WTC11 (cell line): ENCODE measurements around the gene TNNI3K. TPM values are rescaled to one million over a fixed set of nuclear protein-coding genes. Genes with fewer than 3 reads are reported as not detected.

Experiments
- ATAC-seq: fragments of 200-7000 bp; cut with Tn5 transposase; 2 replicates; pipeline ENCODE4 v1.10.0; 2021; ENCODE audit warnings: mild to moderate bottlenecking, moderate library complexity
- CTCF ChIA-PET: fragments of 300-600 bp; sonication (Branson Sonifier 250); formaldehyde crosslinking; loops from one replicate; lab custom pipeline; 2021; ENCODE audit warnings: antibody characterized with exemption; lab: Charles Lee
- POLR2A ChIA-PET: fragments of 350-600 bp; sonication (Branson Sonifier 250); formaldehyde crosslinking; loops from one replicate; lab custom pipeline; 2021; ENCODE audit warnings: antibody characterized with exemption; lab: Charles Lee
- DNase-seq: peaks from one replicate; pipeline ENCODE4 v3.0.0; 2021; ENCODE audit warnings: low spot score
- H3K27ac Mint-ChIP-seq: 2 replicates; pipeline ENCODE4 v1.8.0; 2021; ENCODE audit warnings: mixed read lengths
- H3K27me3 Mint-ChIP-seq: 2 replicates; pipeline ENCODE4 v1.8.0; 2021; ENCODE audit warnings: low read depth, mild to moderate bottlenecking, moderate library complexity, mixed read lengths
- H3K36me3 Mint-ChIP-seq: 2 replicates; pipeline ENCODE4 v1.8.0; 2021; ENCODE audit warnings: mixed read lengths
- H3K4me1 Mint-ChIP-seq: 2 replicates; pipeline ENCODE4 v1.8.0; 2022; ENCODE audit warnings: mixed read lengths
- H3K4me3 Mint-ChIP-seq: 2 replicates; pipeline ENCODE4 v1.8.0; 2021; ENCODE audit warnings: mild to moderate bottlenecking, moderate library complexity, mixed read lengths
- H3K9me3 Mint-ChIP-seq: 2 replicates; pipeline ENCODE4 v1.8.0; 2021; ENCODE audit warnings: mixed read lengths
- AFF4 ChIP-seq: sonication (generic); formaldehyde crosslinking; IDR thresholded peaks from 2 replicates; pipeline ENCODE4 v1.8.1; 2023; ENCODE audit warnings: mild to moderate bottlenecking, missing genetic modification reagents, borderline replicate concordance
- ARID4B ChIP-seq: sonication (generic); formaldehyde crosslinking; IDR thresholded peaks from 2 replicates; pipeline ENCODE4 v1.8.0; 2023; ENCODE audit warnings: missing genetic modification reagents, mild to moderate bottlenecking, borderline replicate concordance
- CBFB ChIP-seq: sonication (generic); formaldehyde crosslinking; IDR thresholded peaks from 2 replicates; pipeline ENCODE4 v1.8.1; 2022; ENCODE audit warnings: mild to moderate bottlenecking, low read depth, missing genetic modification reagents
- CREB1 ChIP-seq: sonication (generic); formaldehyde crosslinking; IDR thresholded peaks from 2 replicates; pipeline ENCODE4 v1.8.0; 2023; ENCODE audit warnings: mild to moderate bottlenecking, missing genetic modification reagents
- CTCF ChIP-seq: fragments of 200-600 bp; IDR thresholded peaks from 2 replicates; pipeline ENCODE4 v1.8.0; 2022; ENCODE audit warnings: antibody characterized with exemption
- E2F5 ChIP-seq: sonication (generic); formaldehyde crosslinking; IDR thresholded peaks from 2 replicates; pipeline ENCODE4 v1.8.1; 2022; ENCODE audit warnings: mild to moderate bottlenecking, moderate library complexity, missing genetic modification reagents
- GRHL2 ChIP-seq: fragments of 250-450 bp; sonication (Bioruptor Pico); IDR thresholded peaks from 2 replicates; pipeline ENCODE4 v1.8.0; 2022; ENCODE audit warnings: mild to moderate bottlenecking, moderate library complexity; ENCODE audit not compliant: insufficient replicate concordance, severe bottlenecking
- HMGA2 ChIP-seq: fragments of 250-450 bp; sonication (Bioruptor Pico); IDR thresholded peaks from 2 replicates; pipeline ENCODE4 v1.4.0; 2021; ENCODE audit warnings: mild to moderate bottlenecking, moderate library complexity
- JUN ChIP-seq: sonication (generic); formaldehyde crosslinking; IDR thresholded peaks from 2 replicates; pipeline ENCODE4 v1.8.0; 2023; ENCODE audit warnings: mild to moderate bottlenecking, missing genetic modification reagents
- NFE2L1 ChIP-seq: sonication (generic); formaldehyde crosslinking; IDR thresholded peaks from 2 replicates; pipeline ENCODE4 v1.8.1; 2023; ENCODE audit warnings: missing genetic modification reagents
- PRDM15 ChIP-seq: sonication (generic); formaldehyde crosslinking; IDR thresholded peaks from 2 replicates; pipeline ENCODE4 v1.8.0; 2022; ENCODE audit warnings: missing genetic modification reagents
- PRRX2 ChIP-seq: fragments of 250-450 bp; sonication (Bioruptor Pico); IDR thresholded peaks from 2 replicates; pipeline ENCODE4 v1.8.0; 2021; ENCODE audit warnings: mild to moderate bottlenecking
- SMAD3 ChIP-seq: sonication (generic); formaldehyde crosslinking; IDR thresholded peaks from 2 replicates; pipeline ENCODE4 v1.8.0; 2022; ENCODE audit warnings: missing genetic modification reagents, mild to moderate bottlenecking, borderline replicate concordance
- TCF7 ChIP-seq: sonication (generic); formaldehyde crosslinking; IDR thresholded peaks from 2 replicates; pipeline ENCODE4 v1.8.0; 2022; ENCODE audit warnings: mild to moderate bottlenecking, low read depth, missing genetic modification reagents, moderate library complexity
- USF1 ChIP-seq: sonication (generic); formaldehyde crosslinking; IDR thresholded peaks from 2 replicates; pipeline ENCODE4 v1.8.0; 2022; ENCODE audit warnings: mild to moderate bottlenecking, missing genetic modification reagents
- total RNA-seq: library from RNA; stranded (reverse); gene quantifications from 3 replicates; pipeline ENCODE4 v1.2.3, GENCODE V29; 2021

TNNI3K gene
- total RNA-seq, 1 experiment from 2014 or later, result 0.07 TPM

GRCh38 chr1:74199504-74199903 lies 35.7 kb upstream of the TNNI3K start (continued):
- TF ChIP-seq SMAD3 (no peak), JUN (CRISPR knock-in tag) (no peak), CBFB (CRISPR knock-in tag) (no peak), AFF4 (no peak)

- Mint-ChIP-seq H3K4me1 (no peaks in the 10 kb centered on the region), H3K36me3 (no peaks in the 10 kb centered on the region), H3K27ac (no peak overlapping the region), H3K9me3 (peaks cover under 1% of the 10 kb centered on the region; the same call in 1 of the 2 replicates), H3K27me3 (no peaks in the 10 kb centered on the region; the same call in 1 of the 2 replicates), H3K4me3 (no peak overlapping the region)
- DNase-seq (no peak), ATAC-seq (no peak)
- POLR2A ChIA-PET, result no interaction called here
- CTCF ChIA-PET, result no interaction called here
- no peak for TF ChIP-seq USF1 (CRISPR knock-in tag)
- TF ChIP-seq HMGA2 (CRISPR knock-in tag), result no peak
- TF ChIP-seq E2F5 (CRISPR knock-in tag), result no peak
- TF ChIP-seq PRDM15, result no peak
- no peak for TF ChIP-seq TCF7 (CRISPR knock-in tag)
- TF ChIP-seq ARID4B, result no peak
- no peak for TF ChIP-seq CTCF
- TF ChIP-seq PRRX2, result no peak
- TF ChIP-seq CREB1, result no peak
- no peak for TF ChIP-seq AFF4
- no peak for TF ChIP-seq NFE2L1
- TF ChIP-seq GRHL2 (CRISPR knock-in tag), result no peak
Measured at GRCh38 chr1:74205266-74205665, 29.9 kb upstream of the TNNI3K start.
